GM20000 (cell line): ENCODE data around the gene VWA3B.
"Not testable (repeated sequence)": the region's sequence is repeated elsewhere in the genome, so short reads cannot be mapped to it uniquely, and the experiment has no call there.

Experiments used
- DNase-seq: peaks from one replicate; pipeline ENCODE4 v3.0.0; 2012; ENCODE audit warnings: low spot score
- CTCF ChIP-seq: IDR thresholded peaks from 2 replicates; pipeline ENCODE4 v1.5.1; 2012; ENCODE audit warnings: mild to moderate bottlenecking, control low read depth; ENCODE audit errors: extremely low read depth, missing control alignments

VWA3B gene

GRCh38 chr2:98122524-98122923 lies 35.6 kb downstream of the VWA3B start:
- DNase-seq: no peak
- no peak for TF ChIP-seq CTCF

- no peak for TF ChIP-seq CTCF
- DNase-seq: no peak
These were observed 36.3 kb downstream of the VWA3B start for GRCh38 chr2:98123286-98123685.

GRCh38 chr2:98126061-98126460 lies 39.1 kb downstream of the VWA3B start:
- TF ChIP-seq CTCF: no peak
- DNase-seq: no peak

- no peak for TF ChIP-seq CTCF
- DNase-seq: no peak
These were observed 40.4 kb downstream of the VWA3B start for GRCh38 chr2:98127229-98127989.

GRCh38 chr2:98128556-98129109 lies 41.7 kb downstream of the VWA3B start:
- TF ChIP-seq CTCF: no peak
- DNase-seq: no peak

GRCh38 chr2:98130073-98130472 lies 43.1 kb downstream of the VWA3B start:
- DNase-seq: not testable (repeated sequence)

- peak; percentile 82 for DNase-seq
- TF ChIP-seq CTCF: no peak
These were observed 47.4 kb downstream of the VWA3B start for GRCh38 chr2:98134172-98135005.
